HT-29 (cell line): ENCODE data around the gene GTF3C4. TPM values are rescaled to one million over a fixed set of nuclear protein-coding genes. Genes with fewer than 3 reads are reported as not detected.

ENCODE experiments used
- DNase-seq: peaks from one replicate; pipeline ENCODE4 v3.0.0-alpha.2; 2015; ENCODE audit warnings: low spot score
- total RNA-seq: library from RNA; depleted of rRNA; stranded (reverse); fragments of >200 nt; shearing (Covaris generic); gene quantifications from 2 replicates; pipeline ENCODE4 v1.2.3, GENCODE V29; 2014; rRNA removed

GTF3C4 gene
- total RNA-seq, 1 experiment from 2014 or later = 26.3 TPM

GRCh38 chr9:132730054-132731033, 60.1 kb downstream of the GTF3C4 start:
- DNase-seq = no peak

- DNase-seq = no peak
These were observed 61.0 kb downstream of the GTF3C4 start for GRCh38 chr9:132731230-132731629.

- no peak for DNase-seq
These were observed 62.3 kb downstream of the GTF3C4 start for GRCh38 chr9:132732326-132733259.

GRCh38 chr9:132733260-132733815, 63.1 kb downstream of the GTF3C4 start:
- DNase-seq = no peak

GRCh38 chr9:132739710-132740310, 69.5 kb downstream of the GTF3C4 start:
- no peak for DNase-seq

GRCh38 chr9:132740526-132741309, 70.5 kb downstream of the GTF3C4 start:
- DNase-seq = no peak

- DNase-seq = no peak
These were observed 72.6 kb downstream of the GTF3C4 start for GRCh38 chr9:132742821-132743311.

GRCh38 chr9:132743931-132744479, 73.7 kb downstream of the GTF3C4 start:
- DNase-seq = no peak

Other genes with a start within 250 kb of the GTF3C4 start
- gene BARHL1, start 87.9 kb upstream of the GTF3C4 start, total RNA-seq = not detected in 2 replicates
- 15.1 and 19.2 TPM in 2 replicates for gene DDX31, start 481 bp upstream of the GTF3C4 start, total RNA-seq
- not detected in 2 replicates for gene AK8, start 207.8 kb downstream of the GTF3C4 start, total RNA-seq
- gene SPACA9, start 208.4 kb downstream of the GTF3C4 start, total RNA-seq = 1.3 and 1.4 TPM in 2 replicates